ENCODE results near the gene SNAP23. TPM values are rescaled to one million over a fixed set of nuclear protein-coding genes. Genes with fewer than 3 reads are reported as not detected.

The SNAP23 gene
- total RNA-seq, 1 donor from 2014 or later, result 57.4 TPM

DNA sequence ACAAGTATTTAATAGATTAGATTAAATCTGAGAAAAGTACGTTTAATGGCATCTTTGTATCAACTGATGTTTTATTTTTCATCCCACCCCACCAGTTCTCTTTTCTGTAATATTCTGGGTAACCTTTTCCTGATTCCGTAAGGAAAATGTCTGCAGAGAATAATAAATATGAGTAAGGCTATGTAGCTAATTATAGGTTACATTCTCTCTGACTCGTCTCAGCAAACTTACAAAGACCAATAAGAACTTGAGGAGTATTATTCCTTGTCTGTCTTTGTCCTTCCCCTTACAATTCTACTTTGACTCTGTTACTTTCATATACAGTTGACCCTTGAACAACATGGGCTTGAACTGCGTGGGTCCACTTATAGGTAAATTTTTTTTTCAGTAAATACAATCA is 12.1 kb downstream of the SNAP23 start:
- Mint-ChIP-seq H3K36me3 (ENCODE audit: insufficient read depth) (peaks cover 5% of the 10 kb centered on the region), H3K4me3 (ENCODE audit: low read depth) (no peak overlapping the region), H3K27ac (no peak overlapping the region), H3K27me3 (no peaks in the 10 kb centered on the region), H3K4me1 (ENCODE audit: low read depth) (no peaks in the 10 kb centered on the region), H3K9me3 (ENCODE audit: low read depth) (no peaks in the 10 kb centered on the region)
- DNase-seq (ENCODE audit: low spot score, unreplicated experiment), result no peak
- TF ChIP-seq CTCF (IDR thresholded peaks at IDR 0.05; ENCODE audit: unreplicated experiment), result no peak

- Mint-ChIP-seq H3K4me3 (ENCODE audit: low read depth) (no peak overlapping the region), H3K4me1 (ENCODE audit: low read depth) (no peaks in the 10 kb centered on the region), H3K36me3 (ENCODE audit: insufficient read depth) (peaks cover 7% of the 10 kb centered on the region), H3K9me3 (ENCODE audit: low read depth) (no peaks in the 10 kb centered on the region), H3K27me3 (no peaks in the 10 kb centered on the region), H3K27ac (no peak overlapping the region)
- TF ChIP-seq CTCF (IDR thresholded peaks at IDR 0.05; ENCODE audit: unreplicated experiment), result no peak
- DNase-seq (ENCODE audit: low spot score, unreplicated experiment), result no peak
These were observed 12.8 kb downstream of the SNAP23 start for GRCh38 chr15:42508263-42508690.

DNA sequence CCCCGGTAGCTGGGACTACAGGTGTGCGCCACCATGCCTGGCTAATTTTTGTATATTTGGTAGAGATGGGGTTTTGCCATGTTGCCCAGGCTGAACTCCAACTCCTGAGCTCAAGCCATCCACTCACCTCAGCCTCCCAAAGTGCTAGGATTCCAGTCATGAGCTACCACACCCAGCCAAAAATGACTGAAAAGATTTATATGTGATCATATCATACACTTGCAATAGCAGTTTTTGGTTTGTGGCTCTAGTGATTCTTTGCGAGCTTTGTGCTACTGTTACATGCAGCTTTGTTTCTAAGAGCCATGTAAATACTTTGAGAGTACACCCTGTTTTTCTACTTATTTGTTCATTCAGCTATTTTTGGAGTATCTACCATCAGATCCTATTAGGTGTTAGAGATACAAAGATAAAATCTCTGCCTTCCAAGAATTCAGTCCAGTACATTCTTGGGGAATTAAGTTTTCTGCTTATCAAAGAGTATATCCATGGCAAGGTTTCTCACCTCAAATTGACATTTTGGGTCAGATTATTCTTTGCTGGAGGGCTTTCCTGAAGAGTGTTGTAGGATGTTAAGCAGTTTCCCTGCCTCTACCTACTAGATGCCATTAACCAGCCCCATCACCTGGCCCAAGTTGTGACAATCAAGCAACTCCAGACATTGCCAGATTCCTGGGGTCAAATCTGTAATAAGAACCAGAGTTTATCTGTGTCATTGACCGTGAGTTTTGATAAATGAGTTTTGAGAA is 15.0 kb downstream of the SNAP23 start:
- Mint-ChIP-seq H3K4me3 (ENCODE audit: low read depth) (no peak overlapping the region), H3K27ac (no peak overlapping the region), H3K27me3 (no peaks in the 10 kb centered on the region), H3K36me3 (ENCODE audit: insufficient read depth) (peaks cover 11% of the 10 kb centered on the region), H3K4me1 (ENCODE audit: low read depth) (no peaks in the 10 kb centered on the region), H3K9me3 (ENCODE audit: low read depth) (no peaks in the 10 kb centered on the region)
- no peak for DNase-seq (ENCODE audit: low spot score, unreplicated experiment)
- TF ChIP-seq CTCF (IDR thresholded peaks at IDR 0.05; ENCODE audit: unreplicated experiment), result no peak

GRCh38 chr15:42511007-42511391 is 15.6 kb downstream of the SNAP23 start:
- H3K4me1 Mint-ChIP-seq (ENCODE audit: low read depth), result no peaks in the 10 kb centered on the region
- no peak overlapping the region for H3K27ac Mint-ChIP-seq
- H3K4me3 Mint-ChIP-seq (ENCODE audit: low read depth), result no peak overlapping the region
- peaks cover 16% of the 10 kb centered on the region for H3K36me3 Mint-ChIP-seq (ENCODE audit: insufficient read depth)
- DNase-seq (ENCODE audit: low spot score, unreplicated experiment), result no peak
- TF ChIP-seq CTCF (IDR thresholded peaks at IDR 0.05; ENCODE audit: unreplicated experiment), result no peak
- no peaks in the 10 kb centered on the region for H3K9me3 Mint-ChIP-seq (ENCODE audit: low read depth)
- no peaks in the 10 kb centered on the region for H3K27me3 Mint-ChIP-seq

GRCh38 chr15:42523331-42523730 is 27.9 kb downstream of the SNAP23 start:
- no peak for DNase-seq (ENCODE audit: low spot score, unreplicated experiment)
- no peaks in the 10 kb centered on the region for H3K27me3 Mint-ChIP-seq
- H3K4me1 Mint-ChIP-seq (ENCODE audit: low read depth), result no peaks in the 10 kb centered on the region
- H3K9me3 Mint-ChIP-seq (ENCODE audit: low read depth), result no peaks in the 10 kb centered on the region
- H3K27ac Mint-ChIP-seq, result no peak overlapping the region
- H3K4me3 Mint-ChIP-seq (ENCODE audit: low read depth), result no peak overlapping the region
- TF ChIP-seq CTCF (IDR thresholded peaks at IDR 0.05; ENCODE audit: unreplicated experiment), result no peak
- H3K36me3 Mint-ChIP-seq (ENCODE audit: insufficient read depth), result peaks cover 13% of the 10 kb centered on the region
